Keratinocyte (primary cell): ENCODE data around the gene SLC7A5. TPM values are rescaled to one million over a fixed set of nuclear protein-coding genes. Genes with fewer than 3 reads are reported as not detected.

Experiments
- DNase-seq: peaks from one replicate; pipeline ENCODE4 v3.0.0-alpha.2; 2011; ENCODE audit warnings: low read depth, missing footprints, low spot score
- FAIRE-seq: peaks from 2 replicates; lab custom pipeline; 2011; peaks lifted over from hg19 to GRCh38; lab: Jason Lieb, UNC
- H2AFZ ChIP-seq: 2 replicates; pipeline ENCODE4 v1.6.0; 2012; ENCODE audit warnings: low read length, control low read depth, inconsistent platforms; ENCODE audit not compliant: control insufficient read depth
- H3K27ac ChIP-seq: 2 replicates; pipeline ENCODE4 v1.5.1; 2011; ENCODE audit warnings: low read length; ENCODE audit not compliant: control insufficient read depth, insufficient read depth
- H3K27me3 ChIP-seq: 3 replicates; pipeline ENCODE4 v1.6.0; 2011; ENCODE audit warnings: low read length; ENCODE audit not compliant: control insufficient read depth, insufficient read depth; ENCODE audit errors: extremely low read depth
- H3K36me3 ChIP-seq, 2 experiments: 2 replicates in 1 of 2; 3 replicates in 1 of 2; pipeline ENCODE4 v1.5.1; 2011; ENCODE audit warnings: low read length in 2 of 2, mild to moderate bottlenecking in 1 of 2; ENCODE audit not compliant: control insufficient read depth in 2 of 2, insufficient read depth in 2 of 2; ENCODE audit errors: extremely low read depth in 1 of 2
- H3K4me1 ChIP-seq: 3 replicates; pipeline ENCODE4 v1.5.1; 2011; ENCODE audit warnings: low read length; ENCODE audit not compliant: control insufficient read depth, insufficient read depth; ENCODE audit errors: extremely low read depth
- H3K4me2 ChIP-seq: 3 replicates; pipeline ENCODE4 v1.6.0; 2011; ENCODE audit warnings: low read depth, low read length; ENCODE audit not compliant: control insufficient read depth, insufficient read depth; ENCODE audit errors: extremely low read depth
- H3K4me3 ChIP-seq, 3 experiments: fragments of 200-600 bp in 1 of 3; sonication (generic) in 1 of 3; 2 replicates in 2 of 3; 3 replicates in 1 of 3; pipeline ENCODE4 v1.5.1; 2011 to 2016; ENCODE audit warnings: low read length in 3 of 3, mild to moderate bottlenecking in 3 of 3, control low read depth in 2 of 3, inconsistent platforms in 1 of 3, low read depth in 1 of 3, mixed read lengths in 1 of 3, mixed run types in 1 of 3, moderate library complexity in 1 of 3; ENCODE audit not compliant: control insufficient read depth in 2 of 3, insufficient read depth in 2 of 3; ENCODE audit errors: extremely low read depth in 1 of 3
- H3K79me2 ChIP-seq: 2 replicates; pipeline ENCODE4 v1.6.0; 2012; ENCODE audit warnings: low read length; ENCODE audit not compliant: control insufficient read depth, insufficient read depth
- H3K9ac ChIP-seq: 3 replicates; pipeline ENCODE4 v1.6.0; 2011; ENCODE audit warnings: low read length; ENCODE audit not compliant: control insufficient read depth, insufficient read depth; ENCODE audit errors: extremely low read depth
- H3K9me1 ChIP-seq: 3 replicates; pipeline ENCODE4 v1.6.0; 2011; ENCODE audit warnings: low read length; ENCODE audit not compliant: control insufficient read depth, insufficient read depth; ENCODE audit errors: extremely low read depth
- H3K9me3 ChIP-seq: 2 replicates; pipeline ENCODE4 v1.5.1; 2012; ENCODE audit warnings: low read depth, low read length; ENCODE audit not compliant: control insufficient read depth
- H4K20me1 ChIP-seq: 3 replicates; pipeline ENCODE4 v1.6.0; 2011; ENCODE audit warnings: low read length; ENCODE audit not compliant: control insufficient read depth, insufficient read depth; ENCODE audit errors: extremely low read depth
- CTCF ChIP-seq, 3 experiments: IDR thresholded peaks in 1 of 3; conservative IDR thresholded peaks in 1 of 3; optimal IDR thresholded peaks in 1 of 3; 2 replicates in 2 of 3; 3 replicates in 1 of 3; pipeline versions ENCODE3 to v1.5.1; 2011; ENCODE audit warnings: low read length in 3 of 3, mild to moderate bottlenecking in 3 of 3, moderate library complexity in 2 of 3, control low read depth in 1 of 3, inconsistent platforms in 1 of 3; ENCODE audit not compliant: insufficient read depth in 2 of 3; ENCODE audit errors: extremely low read depth in 1 of 3
- EZH2 ChIP-seq: IDR thresholded peaks from one replicate; pipeline ENCODE4 v1.6.1; 2012; ENCODE audit warnings: inconsistent platforms, mild to moderate bottlenecking, low read length, moderate library complexity
- dilution Hi-C: fragments of 300-500 bp; cut with MboI; formaldehyde crosslinking; loops from one replicate; pipeline ENCODE4 v1.7.0; 2020; ENCODE audit warnings: low sequenced_read_pairs; ENCODE audit not compliant: extremely low pct_ligation_motif_present
- polyA plus RNA-seq, 5 experiments: library from polyadenylated mRNA; depleted of rRNA in 3 of 5; stranded (reverse) in 3 of 5; stranded (forward) in 1 of 5; unstranded in 1 of 5; fragments of >200 nt; gene quantifications; 1 replicate in 1 of 5; 2 replicates in 3 of 5; 3 replicates in 1 of 5; pipeline versions ENCODE4 v1.2.1 to v1.2.3, GENCODE V29; 2011 to 2012; ENCODE audit warnings: missing spikeins in 2 of 5, low read depth in 1 of 5, low replicate concordance in 1 of 5

Gene SLC7A5
- polyA plus RNA-seq, 1 donor (not counting 4 experiments of a cell fraction or from before 2014, with no cell fraction given): 114 TPM

- TF ChIP-seq CTCF (optimal IDR thresholded peaks at IDR 0.05 in 1 of 3, IDR thresholded peaks at IDR 0.05 in 1 of 3, conservative IDR thresholded peaks at IDR 0.05 in 1 of 3; ENCODE audit: extremely low read depth in 1 of 3, insufficient read depth in 2 of 3, low read length in 3 of 3): no peak
- no peak for TF ChIP-seq EZH2
- peaks cover 71% of the 10 kb centered on the region for H3K79me2 ChIP-seq
- peaks cover 60 to 84% of the 10 kb centered on the region in 2 experiments for H3K36me3 ChIP-seq
- H3K27me3 ChIP-seq: no peaks in the 10 kb centered on the region
- H3K27ac ChIP-seq: no peak overlapping the region
- H3K4me3 ChIP-seq: no peak overlapping the region
- no peak overlapping the region for H3K4me2 ChIP-seq
- no peaks in the 10 kb centered on the region for H3K9me3 ChIP-seq
- H3K9me1 ChIP-seq: peaks cover 3% of the 10 kb centered on the region
- no peak overlapping the region for H3K9ac ChIP-seq
- FAIRE-seq: no peak
- DNase-seq: no peak
- H3K4me1 ChIP-seq: peaks cover 21% of the 10 kb centered on the region
- H4K20me1 ChIP-seq: peaks cover 40% of the 10 kb centered on the region
- H2AFZ ChIP-seq: no peak overlapping the region
- dilution Hi-C loops: no loop called here
Measured at GRCh38 chr16:87841340-87842208, 27.7 kb downstream of the SLC7A5 start.

- no peak overlapping the region for H3K4me2 ChIP-seq
Measured at GRCh38 chr16:87840271-87840978, 28.9 kb downstream of the SLC7A5 start.

More at GRCh38 chr16:87840271-87840978, 28.9 kb downstream of the SLC7A5 start:
- Histone ChIP-seq H3K9me3 (no peaks in the 10 kb centered on the region), H3K27me3 (no peaks in the 10 kb centered on the region), H2AFZ (no peak overlapping the region), H3K27ac (no peak overlapping the region), H3K4me1 (peaks cover 18% of the 10 kb centered on the region), H3K4me3 (no peak overlapping the region), H3K9ac (no peak overlapping the region), H3K36me3 (peaks cover 66 to 84% of the 10 kb centered on the region in 2 experiments), H3K9me1 (peaks cover 3% of the 10 kb centered on the region), H4K20me1 (peaks cover 29% of the 10 kb centered on the region), H3K79me2 (peaks cover 61% of the 10 kb centered on the region)
- FAIRE-seq: no peak
- dilution Hi-C loops: no loop called here
- no peak for DNase-seq
- TF ChIP-seq EZH2 (no peak), CTCF (optimal IDR thresholded peaks at IDR 0.05 in 1 of 3, IDR thresholded peaks at IDR 0.05 in 1 of 3, conservative IDR thresholded peaks at IDR 0.05 in 1 of 3; ENCODE audit: extremely low read depth in 1 of 3, insufficient read depth in 2 of 3, low read length in 3 of 3) (peak in 1 of 3 experiments; percentile 7)
